Right forelimb (tissue), 1 donor: ENCODE data around the gene FAM120A.
"Not testable (repeated sequence)": the region's sequence is repeated elsewhere in the genome, so short reads cannot be mapped to it uniquely, and the experiment has no call there.

ENCODE experiments used
- DNase-seq: peaks from one replicate; pipeline ENCODE4 v3.0.0-alpha.2; 2018

The FAM120A gene

DNA sequence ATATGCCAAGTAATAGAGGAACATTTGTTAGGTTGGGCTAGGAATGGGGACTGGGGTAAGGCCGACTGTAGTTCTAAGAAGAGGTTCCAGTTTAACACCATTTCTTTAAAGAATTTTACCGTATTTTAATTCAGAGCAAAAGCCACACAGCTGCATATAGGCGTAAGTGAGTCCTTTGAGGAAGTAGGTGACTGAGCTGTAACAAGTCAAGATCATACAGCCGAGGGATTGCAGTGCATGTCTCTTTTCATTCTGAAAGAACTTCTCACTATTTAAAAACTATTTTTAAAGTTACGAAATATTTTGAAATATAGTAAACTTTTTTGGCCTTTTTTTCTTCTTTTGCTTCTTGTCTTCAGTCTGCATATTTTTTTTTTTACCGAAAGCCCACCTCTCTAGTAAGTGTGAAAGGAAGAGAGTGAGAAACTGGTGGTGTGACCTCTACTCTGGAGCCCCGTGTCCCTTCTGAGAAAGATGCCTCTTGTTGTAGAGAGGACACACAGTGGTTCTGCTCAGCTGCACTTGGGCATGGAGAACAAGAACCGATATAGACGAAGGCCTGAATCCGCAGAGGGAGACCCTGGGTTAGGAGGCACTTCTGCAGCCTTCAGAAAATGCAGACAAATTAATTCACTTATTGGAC lies 60.8 kb downstream of the FAM120A start:
- not testable (repeated sequence) for DNase-seq

DNA sequence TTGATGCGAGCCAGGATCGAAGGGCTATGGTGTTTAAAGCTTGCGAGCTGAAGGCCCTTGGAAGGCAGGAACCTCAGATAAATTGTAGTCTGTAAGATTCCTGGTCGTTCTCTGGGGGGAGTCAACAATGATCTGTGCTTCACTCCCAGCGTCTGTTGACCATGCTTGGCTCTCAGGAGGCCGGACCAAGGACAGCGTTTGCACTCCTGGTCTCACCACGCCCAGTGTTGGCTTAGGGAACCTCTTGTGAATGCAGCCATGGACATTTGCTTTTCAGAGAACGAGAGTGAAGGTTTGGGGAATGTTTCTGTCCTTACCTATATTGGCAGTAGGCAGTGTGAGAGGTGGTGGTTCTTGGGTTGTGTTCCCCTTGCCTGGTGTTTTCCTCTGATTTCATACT lies 62.1 kb downstream of the FAM120A start:
- no peak for DNase-seq

DNA sequence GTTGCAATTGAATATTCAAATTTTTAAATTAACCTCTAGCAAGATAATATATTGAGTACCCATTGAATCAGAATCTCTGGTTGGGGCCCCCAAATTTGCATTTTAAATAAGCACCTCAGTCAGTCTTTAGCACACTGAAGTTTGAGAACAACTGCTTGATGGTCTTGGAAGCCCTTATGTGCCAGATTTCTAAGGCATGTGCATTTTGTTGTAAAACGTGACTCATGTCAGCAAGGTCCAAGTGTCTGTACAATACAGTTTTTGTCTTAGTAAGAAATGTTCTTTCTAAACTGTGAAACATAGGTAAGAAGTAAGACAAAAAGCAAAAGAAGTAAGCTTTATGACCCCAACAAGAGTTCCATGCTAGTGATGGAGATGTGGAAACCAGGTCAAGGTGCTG lies 65.8 kb downstream of the FAM120A start:
- no peak for DNase-seq

DNA sequence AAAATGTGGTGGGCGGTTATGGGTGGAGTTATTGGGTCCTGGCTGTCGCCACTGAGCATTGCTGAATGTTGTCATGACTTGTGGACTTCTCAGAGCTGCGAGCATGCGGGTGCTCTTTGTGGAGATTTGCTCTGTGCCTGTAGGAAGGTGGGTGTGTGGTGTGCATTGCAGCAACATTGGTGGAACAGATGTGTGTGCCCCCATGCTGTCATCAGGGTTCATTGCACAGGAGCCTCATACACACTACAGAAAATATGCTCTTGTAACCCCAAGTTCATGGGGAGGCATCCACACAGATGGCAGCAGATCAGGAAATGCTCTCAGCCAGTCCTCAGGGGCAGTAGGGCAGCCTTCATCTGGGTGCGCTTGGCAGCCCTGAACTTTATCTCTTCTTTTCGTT lies 69.0 kb downstream of the FAM120A start:
- no peak for DNase-seq

DNA sequence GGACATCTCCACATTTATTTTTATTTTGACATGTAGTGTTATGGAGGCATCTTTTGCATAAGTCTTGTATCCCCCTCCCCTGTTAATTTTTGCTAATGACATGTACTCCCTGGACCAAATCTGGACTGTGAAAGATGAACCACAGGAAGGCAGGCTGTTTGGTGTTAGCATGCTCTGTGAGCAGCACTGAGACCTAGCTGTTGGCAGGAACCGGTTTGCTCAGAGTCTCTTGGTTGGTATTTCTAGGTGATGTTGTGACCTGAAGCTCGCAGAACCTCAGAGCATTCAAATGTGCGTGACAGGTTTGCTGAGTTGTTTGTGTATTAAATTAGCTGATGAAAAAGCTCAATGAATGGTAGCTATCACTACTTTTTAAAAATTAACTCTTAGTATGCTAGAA lies 71.3 kb downstream of the FAM120A start:
- no peak for DNase-seq

DNA sequence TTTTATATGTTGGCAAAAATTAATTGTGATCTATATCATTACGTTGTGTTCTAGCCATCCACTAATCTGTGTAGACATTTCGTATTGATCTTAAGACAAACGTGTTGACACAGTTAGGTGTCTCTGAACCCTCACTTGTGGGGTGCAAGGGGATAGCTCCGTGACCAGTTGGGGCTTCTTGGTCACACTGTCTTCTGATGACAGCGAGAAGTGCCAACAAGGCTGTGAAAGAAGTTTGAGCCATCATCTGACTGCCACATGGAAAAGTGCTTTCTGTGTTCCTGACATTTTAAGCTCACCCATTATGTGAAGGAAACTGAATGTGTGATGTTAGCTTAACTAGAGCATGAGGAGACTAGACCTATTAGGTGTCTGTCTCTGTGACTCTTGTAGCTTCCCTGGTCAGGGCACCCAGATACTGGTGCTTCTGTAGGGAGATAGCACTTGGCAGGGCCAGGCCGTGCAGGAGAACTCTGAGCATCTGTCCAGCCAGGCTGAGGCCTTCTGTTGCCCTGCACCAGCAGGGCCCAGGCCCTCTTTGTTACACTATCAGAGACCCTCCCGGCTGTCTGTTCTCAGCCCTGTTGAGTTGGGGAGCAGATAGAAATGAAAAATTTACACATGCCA lies 72.1 kb downstream of the FAM120A start:
- DNase-seq, result no peak

DNA sequence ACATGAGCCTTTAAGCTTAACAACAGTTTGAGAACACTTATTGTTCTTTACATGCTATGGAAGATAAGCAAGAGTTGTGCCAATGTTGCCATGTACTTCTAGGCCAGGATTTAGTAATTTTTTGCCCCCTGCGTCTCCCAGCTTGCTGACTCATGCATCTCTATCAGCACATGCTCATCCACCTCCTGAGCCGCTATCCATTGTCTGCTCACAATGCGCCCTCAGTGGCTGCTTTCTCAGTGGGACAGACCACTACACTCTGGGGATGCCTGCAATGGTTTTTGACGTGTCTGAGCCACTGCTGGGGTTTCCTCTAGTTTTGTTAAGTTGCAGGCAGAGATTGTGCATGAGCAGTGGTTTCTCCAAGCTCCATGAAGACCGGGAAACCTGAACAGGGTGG lies 74.0 kb downstream of the FAM120A start:
- no peak for DNase-seq

DNA sequence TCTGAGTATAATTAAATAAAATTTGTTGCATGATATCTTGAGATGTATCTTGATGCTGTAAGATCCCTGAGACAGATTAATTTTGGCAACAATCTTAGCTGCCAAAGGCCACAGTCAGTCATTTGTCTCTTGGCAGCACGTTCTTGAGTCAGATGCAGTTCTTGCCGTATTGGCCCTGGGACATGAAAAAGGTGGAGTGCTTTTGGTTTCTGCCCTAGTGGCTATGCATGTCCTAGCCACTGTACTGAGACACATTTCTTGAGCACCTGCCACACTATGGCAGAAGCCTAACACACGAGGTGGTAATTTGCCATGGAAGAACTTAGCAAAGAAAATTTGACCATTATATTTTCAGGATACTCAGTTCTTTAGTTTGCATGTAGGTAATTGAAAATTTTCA lies 79.9 kb downstream of the FAM120A start:
- DNase-seq, result no peak

DNA sequence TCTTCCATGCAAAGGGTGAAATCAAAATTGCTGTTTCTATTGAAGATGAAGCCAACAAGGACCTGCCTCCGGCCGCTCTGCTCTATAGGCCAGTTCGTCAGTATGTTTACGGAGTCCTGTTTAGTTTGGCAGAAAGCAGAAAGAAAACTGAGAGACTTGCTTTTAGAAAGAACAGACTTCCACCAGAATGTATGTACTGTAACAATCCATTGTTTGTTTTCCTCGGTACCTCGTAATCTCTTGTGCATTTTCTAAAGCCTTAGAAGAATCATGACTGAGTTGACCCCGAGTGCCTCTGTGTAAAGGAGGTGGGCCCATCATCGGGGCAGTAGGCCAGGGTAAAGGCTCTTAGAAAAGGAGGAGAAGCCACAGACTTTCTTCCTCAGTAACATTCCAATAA lies 80.7 kb downstream of the FAM120A start:
- DNase-seq, result no peak

DNA sequence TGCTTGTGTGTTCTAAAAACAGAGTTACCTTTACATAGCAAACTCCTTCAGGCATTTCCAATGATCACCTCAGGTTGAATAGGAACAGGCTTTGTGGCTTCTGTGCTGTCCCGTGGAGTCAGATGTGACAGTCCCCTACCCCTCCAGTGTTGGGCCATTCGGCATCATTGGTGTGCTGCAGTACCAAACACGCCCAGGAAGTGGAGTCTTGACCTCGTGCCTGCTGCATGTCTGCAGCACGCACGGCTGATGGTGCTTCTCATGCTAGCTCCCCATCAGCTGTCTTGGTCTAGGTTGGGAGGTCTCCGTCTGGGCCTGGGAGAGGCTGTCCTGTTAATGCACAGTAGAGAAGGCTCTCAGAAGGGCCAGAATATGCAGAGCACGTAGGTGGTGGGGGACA lies 82.4 kb downstream of the FAM120A start:
- DNase-seq, result no peak

DNA sequence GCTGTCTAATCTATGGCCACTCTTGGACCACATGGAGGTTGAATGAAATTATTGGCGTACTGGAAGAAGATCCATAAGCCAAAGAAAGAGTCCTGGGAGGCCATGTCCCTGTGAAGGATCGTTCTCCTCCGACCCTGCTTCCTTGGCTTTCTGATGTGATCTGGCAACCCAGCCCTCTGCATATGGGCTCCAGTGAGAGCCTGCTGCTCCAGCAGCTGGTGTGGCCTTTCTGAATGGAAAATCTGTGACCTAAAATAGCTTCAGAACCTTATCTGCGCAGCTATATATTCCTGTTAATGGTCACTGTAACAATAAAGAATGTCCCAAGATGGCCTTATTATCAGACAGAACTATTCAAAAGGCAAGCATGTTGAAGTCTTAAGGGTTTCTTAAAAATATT lies 84.7 kb downstream of the FAM120A start:
- no peak for DNase-seq

DNA sequence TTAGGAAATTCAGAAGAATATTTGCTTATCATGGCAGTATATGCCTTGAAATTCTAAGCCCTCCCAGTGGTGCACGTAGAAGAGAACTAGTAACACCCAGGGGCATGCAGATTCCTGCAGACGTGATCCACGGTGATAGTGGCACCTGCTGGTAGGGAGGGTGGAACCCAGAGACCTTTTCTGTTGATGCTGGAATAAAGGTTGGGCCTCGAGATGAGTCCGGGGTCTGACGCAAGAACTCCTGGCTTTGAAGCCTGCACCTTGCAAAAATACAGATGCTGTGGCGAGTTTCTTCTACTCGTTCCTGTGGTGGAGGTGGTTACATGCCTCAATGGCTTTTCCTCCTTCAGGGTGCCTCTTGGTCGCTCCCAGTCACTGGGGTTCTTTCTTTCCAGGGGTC lies 85.4 kb downstream of the FAM120A start:
- no peak for DNase-seq

DNA sequence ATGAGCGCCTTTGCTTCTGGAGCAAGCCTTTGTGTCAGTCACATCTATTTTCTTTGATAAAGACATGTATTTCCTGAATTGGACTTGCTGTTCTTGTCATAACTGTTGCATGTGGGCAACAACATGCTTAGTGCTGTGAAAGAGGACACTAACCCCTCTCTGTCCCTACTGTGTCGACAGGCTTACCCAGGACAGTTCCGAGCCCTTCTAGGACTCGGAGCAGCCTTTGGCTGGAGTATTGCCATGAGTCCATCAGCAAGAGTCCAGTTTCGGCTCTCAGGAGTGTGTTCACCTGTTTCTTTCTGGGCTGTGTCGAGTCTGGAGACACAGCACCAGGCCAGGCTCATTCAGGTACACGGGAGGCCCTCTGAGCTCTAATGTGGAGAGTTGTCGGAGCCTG lies 88.8 kb downstream of the FAM120A start:
- no peak for DNase-seq

DNA sequence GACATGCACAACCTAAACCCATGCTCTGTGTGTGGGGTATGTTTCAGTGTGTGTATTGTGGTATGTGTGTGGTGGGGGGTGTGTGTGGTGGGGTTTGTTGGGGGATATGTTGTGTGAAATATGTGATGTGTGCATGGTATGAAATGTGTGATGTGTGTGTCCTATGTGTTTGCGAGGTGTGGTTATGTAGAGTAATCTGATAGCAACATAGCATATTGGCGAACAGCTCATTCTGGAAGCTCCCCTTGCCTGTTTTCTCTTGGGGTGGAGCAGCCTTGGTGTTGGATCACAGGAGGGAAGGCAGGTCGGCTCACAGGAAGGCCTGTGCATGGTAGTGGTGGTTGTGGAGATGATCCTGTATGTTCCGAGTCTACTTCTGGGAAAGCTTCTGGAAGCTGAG lies 89.5 kb downstream of the FAM120A start:
- DNase-seq, result no peak

DNA sequence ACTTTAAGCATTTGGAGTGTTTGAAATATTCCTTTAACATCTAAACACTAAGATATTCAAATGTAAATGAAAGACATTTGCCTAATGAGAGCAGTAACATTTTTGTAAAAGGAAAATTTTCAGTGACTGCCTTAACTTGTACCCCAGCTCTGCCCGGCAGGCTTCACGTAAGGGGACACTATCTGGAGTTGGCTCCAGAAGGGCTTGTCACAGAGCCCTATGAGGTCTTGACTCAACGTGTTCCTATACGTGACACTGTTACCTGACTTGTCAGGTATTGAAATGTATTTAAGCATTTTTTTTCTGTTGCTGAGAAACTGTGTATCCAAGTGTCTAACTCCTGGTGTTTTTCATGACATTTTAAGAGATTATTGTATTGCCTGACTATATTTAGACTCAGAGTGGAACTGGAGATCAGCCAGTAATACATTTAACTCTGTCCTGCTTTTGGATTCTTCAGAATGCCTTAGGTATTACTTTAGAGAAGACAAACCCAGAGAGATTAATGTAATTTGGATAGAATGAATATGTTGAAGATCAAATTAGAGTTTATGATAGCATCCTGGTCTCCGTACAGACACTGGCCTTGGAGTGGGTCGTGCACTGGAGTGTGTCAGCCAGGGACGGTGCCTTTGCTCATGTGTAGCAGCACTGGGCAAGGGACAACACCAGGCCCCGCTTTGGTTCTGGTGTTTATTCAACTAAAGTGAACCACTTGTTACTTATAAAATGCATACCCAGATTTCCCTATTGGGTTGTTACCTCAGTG lies 90.3 kb downstream of the FAM120A start:
- DNase-seq, result no peak

DNA sequence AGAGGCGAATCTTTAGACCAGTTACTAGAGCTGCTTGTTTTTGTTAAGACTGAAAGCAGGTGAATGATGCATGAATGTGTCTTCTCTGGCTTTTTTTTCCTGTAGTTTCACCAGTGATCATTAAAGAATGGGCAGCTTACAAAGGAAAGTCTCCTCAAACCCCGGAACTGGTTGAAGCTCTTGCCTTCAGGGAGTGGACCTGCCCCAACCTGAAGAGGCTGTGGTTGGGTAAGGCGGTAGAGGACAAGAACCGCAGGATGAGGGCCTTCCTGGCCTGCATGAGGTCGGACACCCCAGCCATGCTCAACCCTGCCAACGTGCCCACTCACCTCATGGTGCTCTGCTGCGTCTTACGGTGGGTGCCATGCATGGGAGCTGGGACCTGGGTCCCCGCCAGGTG lies 91.6 kb downstream of the FAM120A start:
- DNase-seq, result no peak

DNA sequence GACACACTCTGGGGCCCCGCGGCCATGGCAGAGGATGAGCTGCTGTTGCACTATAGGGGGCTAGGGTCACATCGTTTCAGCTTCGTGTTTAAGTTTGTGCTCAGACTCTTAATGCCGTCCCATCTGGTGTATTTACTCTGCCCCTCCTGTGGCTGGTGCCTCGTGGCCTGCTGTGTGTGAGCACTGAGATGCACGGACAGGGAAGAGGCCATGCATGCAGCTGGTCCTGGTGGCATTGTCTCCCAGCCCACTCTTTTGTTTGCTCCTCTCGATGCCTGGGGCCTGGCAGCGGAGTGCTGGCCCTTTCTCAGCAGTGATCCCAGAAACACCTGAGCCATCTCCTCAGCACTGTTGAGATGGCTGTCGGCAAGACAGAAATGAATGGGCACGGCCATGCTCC lies 94.9 kb downstream of the FAM120A start:
- DNase-seq, result no peak

DNA sequence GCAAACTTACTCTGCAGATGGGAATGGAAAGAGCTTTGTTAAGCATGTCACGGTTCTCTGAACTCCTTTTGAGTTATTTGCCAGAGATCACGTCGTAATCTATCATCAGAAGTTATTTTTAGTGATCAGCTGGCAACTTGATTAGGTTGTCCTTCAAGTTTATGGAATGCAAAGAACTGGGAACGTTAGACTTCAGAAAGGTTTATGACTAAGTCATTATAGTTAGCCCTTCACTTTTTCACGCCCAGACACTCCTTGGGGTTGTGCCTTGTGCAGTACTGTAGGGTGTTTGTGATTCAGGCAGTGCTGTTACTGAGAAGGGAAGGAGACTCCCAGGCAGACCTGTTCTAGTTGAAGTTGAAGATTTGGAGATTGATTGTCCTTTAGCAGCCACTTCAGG lies 98.1 kb downstream of the FAM120A start:
- no peak for DNase-seq

DNA sequence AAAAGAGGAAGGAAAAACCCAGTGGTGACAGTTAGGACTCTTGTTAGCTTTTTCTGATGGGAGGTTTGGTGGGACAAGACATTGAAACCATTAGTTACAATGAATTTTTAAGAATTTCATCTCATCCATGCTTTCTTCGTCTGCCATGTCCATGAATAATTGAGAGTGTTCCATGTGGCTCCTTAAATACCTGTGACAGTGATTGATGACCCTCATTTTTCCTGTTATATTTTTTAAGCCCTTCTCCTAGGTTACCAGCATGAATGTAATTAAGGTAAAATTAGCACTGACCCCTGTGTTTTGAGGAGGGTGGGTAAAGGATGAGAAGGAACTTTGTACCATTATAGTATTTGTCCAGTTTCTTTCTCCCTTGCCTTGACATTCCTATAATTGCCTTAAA lies 101.4 kb downstream of the FAM120A start:
- no peak for DNase-seq

DNA sequence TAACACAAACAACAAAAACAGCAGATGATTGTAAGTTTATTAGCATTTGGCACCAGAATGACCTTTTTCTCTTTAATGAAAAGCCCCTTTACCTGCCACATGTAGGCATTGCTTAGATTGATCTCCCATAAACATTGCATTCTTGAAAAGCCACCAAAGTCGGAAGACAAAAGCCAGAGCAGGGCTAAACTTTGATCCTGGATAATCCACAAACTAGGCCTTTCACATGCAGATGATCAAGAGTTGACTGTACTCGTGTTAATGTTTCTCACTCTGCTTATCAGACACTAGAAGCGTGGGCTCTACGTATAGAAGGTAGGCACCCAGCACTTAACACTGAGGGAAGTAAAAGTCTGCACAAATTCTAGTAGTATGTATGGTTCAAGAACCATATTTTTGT lies 103.9 kb downstream of the FAM120A start:
- no peak for DNase-seq

DNA sequence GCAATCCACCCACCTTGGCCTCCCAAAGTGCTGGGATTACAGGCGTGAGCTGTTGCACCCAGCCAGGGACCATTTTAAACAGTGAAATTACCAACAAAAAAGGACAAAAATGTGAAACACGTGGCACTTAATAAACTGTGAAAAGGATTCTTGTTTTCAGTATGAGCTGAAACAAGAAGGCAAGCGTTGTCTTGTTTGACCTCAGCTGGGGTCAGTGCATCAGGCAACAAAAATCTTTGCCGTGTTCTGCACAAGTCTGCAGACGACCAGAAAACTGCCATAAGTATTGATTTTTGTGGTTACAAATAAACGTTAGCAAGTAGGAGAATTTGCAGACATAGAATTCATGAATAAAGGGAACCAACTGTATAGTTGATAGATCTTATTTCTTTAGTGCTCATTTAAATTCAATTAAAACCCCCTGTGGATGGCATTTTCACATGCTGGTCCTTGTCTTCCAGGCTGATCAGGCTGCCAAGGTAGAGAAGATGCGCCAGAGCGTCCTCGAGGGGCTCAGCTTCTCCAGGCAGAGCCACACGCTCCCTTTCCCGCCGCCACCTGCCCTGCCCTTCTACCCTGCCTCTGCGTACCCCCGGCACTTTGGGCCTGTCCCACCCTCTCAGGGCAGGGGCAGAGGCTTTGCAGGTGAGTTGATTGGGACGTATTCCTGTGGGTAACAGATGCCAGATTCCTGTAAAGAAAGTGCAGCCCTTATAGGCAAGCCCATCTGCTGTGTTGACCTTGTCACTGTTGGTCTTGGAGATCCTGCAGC lies 106.1 kb downstream of the FAM120A start:
- DNase-seq, result no peak

DNA sequence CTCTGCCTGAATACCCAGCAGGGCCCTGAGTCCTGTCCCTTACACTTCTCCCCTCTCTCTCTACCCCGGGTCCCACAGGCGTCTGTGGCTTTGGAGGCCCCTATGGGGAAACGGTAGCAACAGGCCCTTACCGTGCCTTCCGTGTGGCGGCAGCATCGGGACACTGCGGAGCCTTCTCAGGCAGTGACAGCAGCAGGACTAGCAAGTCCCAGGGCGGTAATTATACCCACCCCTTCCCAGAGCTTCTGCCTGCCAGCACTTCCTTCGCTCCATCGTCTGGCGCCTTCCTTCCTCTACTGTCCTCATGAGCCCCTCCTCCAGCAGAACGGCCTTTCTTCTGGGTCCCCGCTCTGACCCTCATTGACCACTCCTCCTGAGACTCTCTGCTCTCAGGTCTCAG lies 107.0 kb downstream of the FAM120A start:
- DNase-seq, result no peak

DNA sequence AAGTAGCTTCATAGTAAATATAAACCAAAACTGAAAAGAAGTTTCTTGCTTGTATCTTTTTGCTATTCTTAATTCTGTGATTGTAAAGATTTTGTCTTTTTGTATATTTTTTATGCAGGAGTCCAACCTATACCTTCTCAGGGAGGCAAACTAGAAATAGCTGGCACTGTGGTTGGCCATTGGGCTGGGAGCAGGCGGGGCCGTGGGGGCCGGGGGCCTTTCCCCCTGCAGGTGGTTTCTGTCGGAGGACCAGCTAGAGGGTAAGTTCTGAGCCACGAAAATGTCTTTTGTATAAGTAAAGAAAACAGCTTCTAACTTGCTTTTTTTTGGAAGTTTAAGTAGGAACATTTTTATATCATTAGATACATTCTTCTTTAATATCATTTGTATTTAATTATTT lies 109.5 kb downstream of the FAM120A start:
- DNase-seq, result no peak

DNA sequence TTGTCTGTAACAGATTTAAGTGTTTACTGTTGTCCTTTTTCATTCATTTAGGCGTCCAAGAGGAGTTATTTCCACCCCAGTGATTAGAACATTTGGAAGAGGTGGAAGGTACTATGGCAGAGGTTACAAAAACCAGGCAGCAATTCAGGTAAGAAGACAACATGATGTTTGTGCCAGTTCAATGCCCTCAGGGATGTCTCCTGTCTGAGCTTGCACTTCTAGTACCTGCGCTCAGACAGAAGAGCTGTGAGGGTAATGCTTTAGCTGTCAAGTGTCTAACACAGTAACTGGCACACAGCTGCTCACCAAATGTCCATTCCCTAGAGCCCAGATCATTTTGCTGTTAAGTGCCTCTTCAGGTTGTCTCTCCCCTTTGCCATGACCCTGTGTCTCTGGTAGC lies 110.7 kb downstream of the FAM120A start:
- no peak for DNase-seq
